ENCODE measurements around the gene PIK3R1. TPM values are rescaled to one million over a fixed set of nuclear protein-coding genes. Genes with fewer than 3 reads are reported as not detected.
A peak's percentile ranks its signal among the peaks of the same experiment; 100 is the strongest.

Gene PIK3R1
- total and polyA plus RNA-seq, 8 donors, result 4.2 to 31.5 (median 18.8) TPM

DNA sequence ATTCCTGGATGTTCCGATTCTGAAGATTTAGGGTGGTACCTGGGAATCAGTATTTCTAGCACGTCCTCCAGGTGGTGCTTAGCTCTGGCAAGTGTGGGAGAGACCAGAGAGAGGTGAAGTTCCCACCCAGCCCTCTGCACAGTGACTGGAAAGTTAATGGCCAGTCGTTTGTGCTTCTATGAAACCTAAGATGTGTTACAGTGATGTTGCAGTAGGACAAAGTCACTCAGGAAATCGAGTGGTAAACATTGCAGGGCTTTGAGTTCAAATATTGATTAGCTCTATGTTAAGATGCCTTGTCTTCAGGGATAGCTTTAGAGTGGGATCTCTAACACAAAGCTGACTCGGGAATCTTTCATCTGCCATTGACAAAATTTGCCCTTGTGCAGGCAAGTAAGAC is 55.6 kb downstream of the PIK3R1 start:
- ATAC-seq (peak in 1 of 4 donors; percentile 28), DNase-seq (no peak), FAIRE-seq (no peak)
- TF ChIP-seq, protein P1, sequence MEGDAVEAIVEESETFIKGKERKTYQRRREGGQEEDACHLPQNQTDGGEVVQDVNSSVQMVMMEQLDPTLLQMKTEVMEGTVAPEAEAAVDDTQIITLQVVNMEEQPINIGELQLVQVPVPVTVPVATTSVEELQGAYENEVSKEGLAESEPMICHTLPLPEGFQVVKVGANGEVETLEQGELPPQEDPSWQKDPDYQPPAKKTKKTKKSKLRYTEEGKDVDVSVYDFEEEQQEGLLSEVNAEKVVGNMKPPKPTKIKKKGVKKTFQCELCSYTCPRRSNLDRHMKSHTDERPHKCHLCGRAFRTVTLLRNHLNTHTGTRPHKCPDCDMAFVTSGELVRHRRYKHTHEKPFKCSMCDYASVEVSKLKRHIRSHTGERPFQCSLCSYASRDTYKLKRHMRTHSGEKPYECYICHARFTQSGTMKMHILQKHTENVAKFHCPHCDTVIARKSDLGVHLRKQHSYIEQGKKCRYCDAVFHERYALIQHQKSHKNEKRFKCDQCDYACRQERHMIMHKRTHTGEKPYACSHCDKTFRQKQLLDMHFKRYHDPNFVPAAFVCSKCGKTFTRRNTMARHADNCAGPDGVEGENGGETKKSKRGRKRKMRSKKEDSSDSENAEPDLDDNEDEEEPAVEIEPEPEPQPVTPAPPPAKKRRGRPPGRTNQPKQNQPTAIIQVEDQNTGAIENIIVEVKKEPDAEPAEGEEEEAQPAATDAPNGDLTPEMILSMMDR (IDR thresholded peaks at IDR 0.05), result no peak
- H3K36me3 ChIP-seq, result no peaks in the 10 kb centered on the region
- no peaks in the 10 kb centered on the region for H3K27me3 ChIP-seq
- H3K4me3 ChIP-seq, result no peak overlapping the region
- H3K27ac ChIP-seq, result no peak overlapping the region
- peaks cover 11 to 33% (median 18%) of the 10 kb centered on the region in 3 donors for H3K4me1 ChIP-seq
- 56 to 63% methylated on average over 5 of the region's 5 CpGs for WGBS, 2 donors
- intact Hi-C loops (cut with DNase I), result no loop called here
- no peaks in the 10 kb centered on the region for H3K9me3 ChIP-seq

DNA sequence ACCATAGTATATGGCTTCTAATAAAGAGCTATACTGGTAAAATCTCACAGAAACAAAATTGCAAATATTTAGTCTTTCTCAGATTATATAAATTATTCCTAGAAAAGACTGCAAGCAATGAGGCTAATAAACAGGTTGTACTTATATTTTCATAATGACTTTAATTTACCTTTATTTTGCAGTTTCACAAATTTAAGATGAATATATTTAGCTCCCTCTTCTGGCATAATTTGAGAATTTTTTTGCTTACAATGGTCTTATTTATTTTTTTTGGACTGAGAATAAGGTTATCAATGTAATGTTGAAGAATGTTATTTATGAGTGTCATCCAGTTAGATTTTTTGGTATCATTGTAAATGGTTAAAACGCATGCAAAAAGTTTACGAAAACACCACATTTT is 56.7 kb downstream of the PIK3R1 start:
- H3K4me1 ChIP-seq, result peaks cover 11 to 26% (median 18%) of the 10 kb centered on the region in 3 donors
- no peaks in the 10 kb centered on the region for H3K27me3 ChIP-seq
- TF ChIP-seq, protein P1 (IDR thresholded peaks at IDR 0.05), result peak in 2 of 4 donors; percentile 6 to 23
- peak; percentile 88 for FAIRE-seq
- no peaks in the 10 kb centered on the region for H3K36me3 ChIP-seq
- WGBS, 2 donors, result 57 to 68% methylated on average over 2 of the region's 2 CpGs
- DNase-seq, result no peak
- H3K9me3 ChIP-seq, result no peaks in the 10 kb centered on the region
- no peak for ATAC-seq
- intact Hi-C loops (cut with DNase I), result no loop called here
- H3K4me3 ChIP-seq, result no peak overlapping the region
- no peak overlapping the region for H3K27ac ChIP-seq

DNA sequence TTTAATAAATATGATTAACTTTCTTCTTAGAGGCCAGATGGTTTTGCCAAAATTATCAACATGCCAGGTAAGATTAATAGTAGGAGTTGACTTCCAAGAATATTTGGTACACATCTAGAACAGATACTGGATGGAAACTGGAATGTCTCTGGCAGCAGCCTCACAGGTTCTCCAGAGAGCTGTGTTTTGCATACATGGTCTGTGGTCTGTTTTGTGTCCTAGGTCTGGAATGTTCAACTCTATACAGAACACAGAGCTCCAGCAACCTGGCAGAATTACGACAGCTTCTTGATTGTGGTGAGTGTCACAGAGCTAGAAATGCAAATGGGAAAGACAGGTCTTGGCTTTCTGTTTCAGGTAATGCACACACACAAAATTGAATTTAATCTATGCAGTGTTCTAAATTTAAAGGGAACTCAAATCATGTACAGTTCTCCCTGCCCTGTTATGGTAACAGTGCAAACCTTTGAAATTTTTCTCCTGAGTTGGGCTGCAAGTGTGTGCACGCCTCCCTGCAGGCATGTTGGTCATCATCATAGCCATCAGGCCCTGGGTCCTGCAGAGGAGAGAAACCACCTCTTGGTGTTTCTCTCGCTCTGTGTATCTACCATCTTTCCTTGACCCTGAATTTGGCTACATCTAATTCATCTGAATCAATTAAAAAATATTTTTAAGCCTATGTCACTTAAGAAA is 58.3 kb downstream of the PIK3R1 start:
- H3K9me3 ChIP-seq, result no peaks in the 10 kb centered on the region
- H3K36me3 ChIP-seq, result no peaks in the 10 kb centered on the region
- DNase-seq (no peak), ATAC-seq (no peak), FAIRE-seq (no peak)
- TF ChIP-seq, protein P1 (IDR thresholded peaks at IDR 0.05), result no peak
- intact Hi-C loops (cut with DNase I), result no loop called here
- no peaks in the 10 kb centered on the region for H3K27me3 ChIP-seq
- H3K27ac ChIP-seq, result no peak overlapping the region
- no peak overlapping the region for H3K4me3 ChIP-seq
- peaks cover 11 to 15% (median 11%) of the 10 kb centered on the region in 3 donors for H3K4me1 ChIP-seq
- 74 to 83% methylated on average over 3 of the region's 3 CpGs for WGBS, 2 donors

DNA sequence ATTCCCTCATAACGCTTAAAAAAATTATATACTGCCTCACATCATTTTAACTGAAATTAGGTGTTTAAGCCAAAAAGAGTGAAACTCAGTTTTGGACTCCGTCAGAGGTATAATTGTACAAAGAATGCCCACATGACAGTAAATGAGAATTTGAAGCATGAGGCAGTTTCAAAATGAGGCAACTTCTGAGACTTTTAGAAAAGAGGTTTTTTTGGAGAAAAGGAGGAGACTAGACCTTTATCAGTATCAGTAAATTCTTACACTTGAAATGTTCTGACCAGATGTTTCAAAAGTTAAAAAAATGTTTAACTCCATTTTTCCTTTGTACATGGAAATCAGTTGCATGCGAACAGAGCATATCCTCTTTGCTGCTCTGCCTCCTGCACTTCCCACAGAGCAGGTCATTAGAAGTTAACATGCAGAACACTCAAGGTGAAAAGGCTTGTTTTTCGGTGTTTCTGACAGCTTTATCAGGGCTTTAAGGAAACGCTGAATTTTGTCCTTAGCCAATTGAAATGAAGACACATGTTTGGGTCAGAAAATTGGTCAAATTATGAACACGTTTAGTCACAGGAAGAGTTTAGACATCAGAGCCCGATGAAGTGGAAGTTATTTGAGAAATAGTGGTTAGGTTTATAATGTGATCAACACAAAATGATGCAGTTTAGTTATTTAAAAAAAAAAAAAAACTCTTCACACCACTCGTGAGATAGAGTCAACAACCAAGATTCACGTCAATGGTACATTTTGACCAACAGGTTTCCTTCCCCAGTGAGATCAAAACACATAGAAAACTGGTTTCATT is 59.5 kb downstream of the PIK3R1 start:
- Histone ChIP-seq H3K9me3 (no peaks in the 10 kb centered on the region), H3K4me1 (peaks cover 1 to 6% (median 2%) of the 10 kb centered on the region in 3 donors), H3K27me3 (no peaks in the 10 kb centered on the region), H3K4me3 (no peak overlapping the region), H3K27ac (no peak overlapping the region), H3K36me3 (peaks cover 0 to 3% (median 0%) of the 10 kb centered on the region in 3 donors)
- TF ChIP-seq, protein P1 (IDR thresholded peaks at IDR 0.05), result no peak
- DNase-seq, result no peak
- no peak for FAIRE-seq
- WGBS, 2 donors, result 66 to 75% methylated on average over 9 of the region's 9 CpGs
- ATAC-seq, result no peak
- intact Hi-C loops (cut with DNase I), result no loop called here

Data from pancreas (tissue), 10 donors.